A549 (cell line): ENCODE data around the gene CHST11. TPM values are rescaled to one million over a fixed set of nuclear protein-coding genes. Genes with fewer than 3 reads are reported as not detected.

Source experiments
- ATAC-seq, 2 experiments: fragments of 200-7000 bp in 1 of 2; fragments of >200 bp in 1 of 2; cut with Nextera tagmentation in 1 of 2; cut with Tn5 transposase in 1 of 2; 3 replicates each; pipeline versions ENCODE4 v1.8.0 to v1.9.1; 2018 to 2020; ENCODE audit warnings: mild to moderate bottlenecking in 1 of 2, moderate library complexity in 1 of 2
- CTCF ChIA-PET: fragments of 300-600 bp; sonication (Branson Sonifier 250); formaldehyde crosslinking; extraction: SDS; loops from one replicate; lab custom pipeline; 2021; ENCODE audit warnings: antibody characterized with exemption, inconsistent platforms; lab: Yijun Ruan, JAX
- POLR2A ChIA-PET: fragments of 350-600 bp; formaldehyde crosslinking; extraction: SDS; loops from one replicate; lab custom pipeline; 2021; ENCODE audit warnings: antibody characterized with exemption, inconsistent platforms; lab: Yijun Ruan, JAX
- DNase-seq, 2 experiments: peaks; one replicate each; pipeline versions ENCODE4 v3.0.0 to v3.0.0-alpha.2; 2011 to 2016; ENCODE audit warnings: low read depth in 1 of 2, low spot score in 1 of 2
- FAIRE-seq: peaks from 2 replicates; lab custom pipeline; 2011; peaks lifted over from hg19 to GRCh38; lab: Jason Lieb, UNC
- H3K27ac ChIP-seq, 2 experiments: fragments of >200 bp; sonication (Bioruptor Twin); formaldehyde crosslinking; 3 replicates each; pipeline ENCODE4 v1.5.1; 2016 to 2017
- H3K4me1 ChIP-seq: fragments of >200 bp; sonication (Bioruptor Twin); formaldehyde crosslinking; 3 replicates; pipeline ENCODE4 v1.6.1; 2016
- H3K4me2 ChIP-seq: fragments of >200 bp; sonication (Bioruptor Twin); formaldehyde crosslinking; 3 replicates; pipeline ENCODE4 v1.6.1; 2016
- H3K4me3 ChIP-seq: fragments of >200 bp; sonication (Bioruptor Twin); formaldehyde crosslinking; 3 replicates; pipeline ENCODE4 v1.5.1; 2016
- H3K9me3 ChIP-seq: fragments of >200 bp; sonication (Bioruptor Twin); formaldehyde crosslinking; 3 replicates; pipeline ENCODE4 v1.6.1; 2016
- BCL3 ChIP-seq: fragments of >200 bp; sonication (Bioruptor Twin); formaldehyde crosslinking; IDR thresholded peaks from 3 replicates; pipeline ENCODE4 v1.6.1; 2016
- BHLHE40 ChIP-seq: IDR thresholded peaks from 2 replicates; pipeline ENCODE4 v1.6.1; 2012; ENCODE audit warnings: low read depth, low read length, inconsistent platforms
- CBX8 ChIP-seq: fragments of 200-600 bp; sonication (generic); IDR thresholded peaks from 2 replicates; pipeline ENCODE4 v1.6.1; 2016
- CEBPB ChIP-seq, 2 experiments: fragments of >200 bp in 1 of 2; sonication (Bioruptor Twin) in 1 of 2; formaldehyde crosslinking in 1 of 2; IDR thresholded peaks; 2 replicates each; pipeline ENCODE4 v1.6.1; 2012 to 2016
- CHD2 ChIP-seq: fragments of 150-350 bp; IDR thresholded peaks from 2 replicates; pipeline ENCODE4 v1.6.1; 2014; ENCODE audit warnings: low read length; ENCODE audit not compliant: partially characterized antibody
- E2F6 ChIP-seq: IDR thresholded peaks from 2 replicates; pipeline ENCODE4 v1.6.1; 2012; ENCODE audit warnings: low read depth, borderline replicate concordance
- FOSL2 ChIP-seq, 2 experiments: fragments of 450-650 bp in 1 of 2; fragments of >200 bp in 1 of 2; sonication (Bioruptor Twin) in 1 of 2; formaldehyde crosslinking; IDR thresholded peaks; 2 replicates each; pipeline versions ENCODE4 v1.5.0 to v1.6.1; 2016 to 2020; ENCODE audit warnings: mild to moderate bottlenecking in 1 of 2, moderate library complexity in 1 of 2
- HEYL ChIP-seq: fragments of 250-450 bp; sonication (Bioruptor Pico); IDR thresholded peaks from 2 replicates; pipeline ENCODE4 v1.8.0; 2021; ENCODE audit warnings: mild to moderate bottlenecking, moderate library complexity
- HOXB5 ChIP-seq: fragments of 250-450 bp; sonication (Bioruptor Pico); IDR thresholded peaks from 2 replicates; pipeline ENCODE4 v1.5.0; 2020; ENCODE audit warnings: mild to moderate bottlenecking, moderate library complexity
- KDM1A ChIP-seq: fragments of 200-600 bp; sonication (generic); IDR thresholded peaks from 2 replicates; pipeline ENCODE4 v1.6.1; 2016; ENCODE audit warnings: low read depth, mild to moderate bottlenecking
- KDM5A ChIP-seq: fragments of 200-600 bp; sonication (generic); IDR thresholded peaks from 2 replicates; pipeline ENCODE4 v1.6.1; 2016; ENCODE audit warnings: antibody characterized with exemption, mild to moderate bottlenecking
- MAX ChIP-seq: IDR thresholded peaks from 2 replicates; pipeline ENCODE4 v1.6.1; 2012
- MYC ChIP-seq: IDR thresholded peaks from 2 replicates; pipeline ENCODE4 v1.6.1; 2012; ENCODE audit warnings: mild to moderate bottlenecking, inconsistent platforms, low read length, improper control_type of control experiment, borderline replicate concordance
- NFE2L2 ChIP-seq: fragments of 150-350 bp; conservative IDR thresholded peaks from 2 replicates; pipeline ENCODE4 v1.6.1; 2014; ENCODE audit warnings: low read length
- POLR2A ChIP-seq: IDR thresholded peaks from 2 replicates; pipeline ENCODE4 v1.6.1; 2012; ENCODE audit warnings: mild to moderate bottlenecking, low read length
- POLR2AphosphoS2 ChIP-seq: conservative IDR thresholded peaks from 2 replicates; pipeline ENCODE4 v1.6.1; 2012; ENCODE audit warnings: low read length, improper control_type of control experiment, inconsistent platforms
- RNF2 ChIP-seq: fragments of 200-600 bp; sonication (generic); IDR thresholded peaks from 2 replicates; pipeline ENCODE4 v1.6.1; 2016; ENCODE audit warnings: low read depth, mild to moderate bottlenecking, antibody characterized with exemption, moderate library complexity, borderline replicate concordance
- SMC3 ChIP-seq: fragments of >200 bp; sonication (Bioruptor Twin); formaldehyde crosslinking; IDR thresholded peaks from 3 replicates; pipeline ENCODE4 v1.6.1; 2018; ENCODE audit warnings: inconsistent platforms
- TP53 ChIP-seq: fragments of 250-450 bp; sonication (Bioruptor Pico); IDR thresholded peaks from 2 replicates; pipeline ENCODE4 v1.5.0; 2021; ENCODE audit warnings: mild to moderate bottlenecking, moderate library complexity
- USF2 ChIP-seq: fragments of 450-650 bp; IDR thresholded peaks from 2 replicates; pipeline ENCODE4 v1.6.1; 2014; ENCODE audit warnings: antibody characterized with exemption
- ZFP36 ChIP-seq: fragments of 450-650 bp; IDR thresholded peaks from 2 replicates; pipeline ENCODE4 v1.6.1; 2014; ENCODE audit warnings: borderline replicate concordance; ENCODE audit not compliant: partially characterized antibody
- ZSCAN20 ChIP-seq: fragments of 250-450 bp; sonication (Bioruptor Pico); IDR thresholded peaks from 2 replicates; pipeline ENCODE4 v1.8.0; 2022; ENCODE audit warnings: mild to moderate bottlenecking, moderate library complexity
- WGBS: methylation state at CpG from one replicate; pipeline ENCODE4 v1.1.6; 2017; ENCODE audit errors: missing lambda C conversion rate; 5-methylcytosine and 5-hydroxymethylcytosine counted together
- polyA plus RNA-seq, 4 experiments: library from polyadenylated mRNA; depleted of rRNA in 3 of 4; stranded (reverse); fragments of >200 nt; fragmentation: RNase III in 1 of 4; extraction: RNeasy Plus Mini Kit Qiagen cat#74134 plus additional on column Dnase treatment in 1 of 4; gene quantifications; 2 replicates in 3 of 4; 3 replicates in 1 of 4; pipeline ENCODE4 v1.2.3, GENCODE V29; 2011 to 2017

Gene CHST11
- polyA plus RNA-seq, 2 of the 4 experiments (the other 2 are of a cell fraction), result 19.2 to 21.8 TPM

- TF ChIP-seq TP53 (CRISPR knock-in tag), result no peak
- no peak for TF ChIP-seq ZFP36
- TF ChIP-seq CHD2, result no peak
- TF ChIP-seq CEBPB (IDR thresholded peaks at IDR 0.05), result no peak
- no peak for TF ChIP-seq MAX
Measured at GRCh38 chr12:104686196-104686595, 229.4 kb downstream of the CHST11 start (continued).

- ChIA-PET POLR2A (no interaction called here), CTCF (interaction anchor here (0.9 to 1.0 kb wide), 2 partner anchors 129 to 306 kb away, joined by 3 read pairs; no protein-coding TSS in a partner anchor)
- FAIRE-seq (no peak), ATAC-seq (no peak), DNase-seq (no peak)
- Histone ChIP-seq H3K4me1 (peaks cover 10% of the 10 kb centered on the region; the same call in 2 of the 3 replicates), H3K9me3 (0 out of 3 replicates have a peak, but pooled peaks cover 5% of the 10 kb centered on the region), H3K4me3 (no peak overlapping the region), H3K4me2 (no peak overlapping the region), H3K27ac (no peak overlapping the region)
- no peak for TF ChIP-seq E2F6
- no peak for TF ChIP-seq USF2
- no peak for TF ChIP-seq HOXB5 (CRISPR knock-in tag)
- TF ChIP-seq MYC, result no peak
- TF ChIP-seq CHD2, result no peak
- TF ChIP-seq POLR2AphosphoS2, result no peak
- TF ChIP-seq NFE2L2, result no peak
- no peak for TF ChIP-seq CBX8
- no peak for TF ChIP-seq KDM5A
- no peak for TF ChIP-seq POLR2A
- TF ChIP-seq FOSL2 (IDR thresholded peaks at IDR 0.05), result no peak
- TF ChIP-seq FOSL2 (CRISPR knock-in tag; IDR thresholded peaks at IDR 0.05), result no peak
- TF ChIP-seq RNF2, result no peak
- no peak for TF ChIP-seq BHLHE40
- TF ChIP-seq KDM1A, result no peak
- no peak for TF ChIP-seq HEYL (CRISPR knock-in tag)
- TF ChIP-seq BCL3, result no peak
- no peak for TF ChIP-seq SMC3
- TF ChIP-seq ZSCAN20 (CRISPR knock-in tag), result no peak
- TF ChIP-seq TP53 (CRISPR knock-in tag), result no peak
- no peak for TF ChIP-seq ZFP36
- WGBS, result 91% methylated on average over 11 of the region's 11 CpGs
Measured at GRCh38 chr12:104687823-104688573, 231.2 kb downstream of the CHST11 start.

GRCh38 chr12:104689635-104690034, 232.9 kb downstream of the CHST11 start:
- 78% methylated on average over 4 of the region's 4 CpGs for WGBS

More at GRCh38 chr12:104689635-104690034, 232.9 kb downstream of the CHST11 start:
- H3K4me3 ChIP-seq, result no peak overlapping the region
- FAIRE-seq, result no peak
- DNase-seq, result no peak
- ChIA-PET POLR2A (no interaction called here), CTCF (no interaction called here)
- no peak for TF ChIP-seq POLR2A
- no peak for TF ChIP-seq HOXB5 (CRISPR knock-in tag)
- H3K27ac ChIP-seq, result no peak overlapping the region
- H3K9me3 ChIP-seq, result 0 out of 3 replicates have a peak, but pooled peaks cover 5% of the 10 kb centered on the region
- H3K4me1 ChIP-seq, result peaks cover 10% of the 10 kb centered on the region; the same call in 2 of the 3 replicates
- H3K4me2 ChIP-seq, result no peak overlapping the region
- ATAC-seq, result no peak; a peak in 2 of 6 replicates
